Suprapubic skin (tissue), 4 donors: Measurements from ENCODE around the gene CADM2. TPM values are rescaled to one million over a fixed set of nuclear protein-coding genes. Genes with fewer than 3 reads are reported as not detected.

Source experiments
- DNase-seq, 2 donors: peaks; one replicate each; pipeline ENCODE4 v3.0.0-alpha.2; 2019; ENCODE audit warnings: low spot score in 2 of 2
- H3K27ac ChIP-seq: fragments of 200-600 bp; sonication (generic); one replicate; pipeline ENCODE4 v1.5.1; 2019
- H3K27me3 ChIP-seq: fragments of 200-600 bp; sonication (generic); one replicate; pipeline ENCODE4 v1.5.1; 2019
- H3K36me3 ChIP-seq: fragments of 200-600 bp; sonication (generic); one replicate; pipeline ENCODE4 v1.5.1; 2019
- H3K4me1 ChIP-seq: fragments of 200-600 bp; sonication (generic); one replicate; pipeline ENCODE4 v1.5.1; 2019
- H3K4me3 ChIP-seq: fragments of 200-600 bp; sonication (generic); one replicate; pipeline ENCODE4 v1.5.1; 2019; ENCODE audit warnings: mild to moderate bottlenecking
- H3K9me3 ChIP-seq: fragments of 200-600 bp; sonication (generic); one replicate; pipeline ENCODE4 v1.5.1; 2019
- CTCF ChIP-seq, 2 donors: fragments of 200-600 bp in 1 of 2; fragments of 450-650 bp in 1 of 2; sonication (generic) in 1 of 2; IDR thresholded peaks; one replicate each; pipeline ENCODE4 v1.5.1; 2016 to 2019; ENCODE audit warnings: antibody characterized with exemption in 2 of 2, mild to moderate bottlenecking in 1 of 2, moderate library complexity in 1 of 2
- EP300 ChIP-seq: sonication (generic); formaldehyde crosslinking; IDR thresholded peaks from one replicate; pipeline ENCODE4 v1.6.1; 2017; ENCODE audit warnings: antibody characterized with exemption
- POLR2A ChIP-seq, 2 donors: fragments of 450-650 bp; IDR thresholded peaks; one replicate each; pipeline ENCODE4 v1.6.1; 2017; ENCODE audit warnings: antibody characterized with exemption in 2 of 2, mild to moderate bottlenecking in 2 of 2, moderate library complexity in 2 of 2
- POLR2AphosphoS5 ChIP-seq, 3 donors: sonication (generic); formaldehyde crosslinking; IDR thresholded peaks; one replicate each; pipeline ENCODE4 v1.6.1; 2017; ENCODE audit warnings: antibody characterized with exemption in 3 of 3
- WGBS: methylation state at CpG from one replicate; pipeline ENCODE4 v1.1.5; 2018; 5-methylcytosine and 5-hydroxymethylcytosine counted together
- total RNA-seq, 4 donors: library from RNA; depleted of rRNA; stranded (reverse); fragments of >200 nt; gene quantifications; one replicate each; pipeline ENCODE4 v1.1.0, GENCODE V29; 2016

CADM2 gene
- total RNA-seq, 4 donors from 2014 or later = 0.68 to 2.8 (median 1.4) TPM

- H3K4me3 ChIP-seq = no peak overlapping the region
- no peak for DNase-seq
- no peak overlapping the region for H3K27ac ChIP-seq
- 12% methylated on average over 1 of the region's 1 CpG for WGBS
- H3K4me1 ChIP-seq = no peaks in the 10 kb centered on the region
- no peaks in the 10 kb centered on the region for H3K36me3 ChIP-seq
- no peaks in the 10 kb centered on the region for H3K27me3 ChIP-seq
- no peaks in the 10 kb centered on the region for H3K9me3 ChIP-seq
- TF ChIP-seq POLR2A (IDR thresholded peaks at IDR 0.05) = no peak
- no peak for TF ChIP-seq POLR2AphosphoS5 (IDR thresholded peaks at IDR 0.05)
- TF ChIP-seq CTCF (IDR thresholded peaks at IDR 0.05) = no peak
- TF ChIP-seq EP300 = no peak
Observed at GRCh38 chr3:85252686-85253085, 293.9 kb downstream of the CADM2 start.

- Histone ChIP-seq H3K27ac (no peak overlapping the region), H3K36me3 (no peaks in the 10 kb centered on the region), H3K9me3 (no peaks in the 10 kb centered on the region), H3K27me3 (no peaks in the 10 kb centered on the region), H3K4me1 (no peaks in the 10 kb centered on the region), H3K4me3 (no peak overlapping the region)
- no peak for DNase-seq
- WGBS = 69% methylated on average over 3 of the region's 3 CpGs
- TF ChIP-seq EP300 (no peak), POLR2A (IDR thresholded peaks at IDR 0.05) (no peak), POLR2AphosphoS5 (IDR thresholded peaks at IDR 0.05) (no peak), CTCF (IDR thresholded peaks at IDR 0.05) (no peak)
Observed at GRCh38 chr3:85254738-85255137, 295.9 kb downstream of the CADM2 start.

GRCh38 chr3:85255949-85256348 is 297.2 kb downstream of the CADM2 start:
- TF ChIP-seq POLR2AphosphoS5 (IDR thresholded peaks at IDR 0.05) (no peak), CTCF (IDR thresholded peaks at IDR 0.05) (no peak), EP300 (no peak), POLR2A (IDR thresholded peaks at IDR 0.05) (no peak)
- H3K4me1 ChIP-seq = no peaks in the 10 kb centered on the region
- H3K36me3 ChIP-seq = no peaks in the 10 kb centered on the region
- no peaks in the 10 kb centered on the region for H3K27me3 ChIP-seq
- no peaks in the 10 kb centered on the region for H3K9me3 ChIP-seq
- WGBS = 61% methylated on average over 4 of the region's 4 CpGs
- no peak overlapping the region for H3K4me3 ChIP-seq
- no peak for DNase-seq
- no peak overlapping the region for H3K27ac ChIP-seq

GRCh38 chr3:85258326-85258725 is 299.5 kb downstream of the CADM2 start:
- WGBS = 85% methylated on average over 5 of the region's 5 CpGs
- TF ChIP-seq CTCF (IDR thresholded peaks at IDR 0.05) = no peak
- no peak for TF ChIP-seq POLR2AphosphoS5 (IDR thresholded peaks at IDR 0.05)
- TF ChIP-seq EP300 = no peak
- H3K27ac ChIP-seq = no peak overlapping the region
- H3K27me3 ChIP-seq = no peaks in the 10 kb centered on the region
- H3K36me3 ChIP-seq = no peaks in the 10 kb centered on the region
- no peak for DNase-seq
- no peaks in the 10 kb centered on the region for H3K4me1 ChIP-seq
- no peaks in the 10 kb centered on the region for H3K9me3 ChIP-seq
- no peak overlapping the region for H3K4me3 ChIP-seq

GRCh38 chr3:85258819-85259218 is 300.0 kb downstream of the CADM2 start:
- Histone ChIP-seq H3K36me3 (no peaks in the 10 kb centered on the region), H3K4me3 (no peak overlapping the region), H3K27ac (no peak overlapping the region), H3K9me3 (no peaks in the 10 kb centered on the region), H3K27me3 (no peaks in the 10 kb centered on the region), H3K4me1 (no peaks in the 10 kb centered on the region)
- 69% methylated on average over 2 of the region's 2 CpGs for WGBS
- TF ChIP-seq POLR2A (IDR thresholded peaks at IDR 0.05) (no peak), EP300 (no peak), POLR2AphosphoS5 (IDR thresholded peaks at IDR 0.05) (no peak), CTCF (IDR thresholded peaks at IDR 0.05) (no peak)
- DNase-seq = no peak
